Calu3 (cell line): ENCODE measurements around the gene PIPOX. TPM values are rescaled to one million over a fixed set of nuclear protein-coding genes. Genes with fewer than 3 reads are reported as not detected.

Experiments used
- BruUV-seq: library from RNA; stranded (reverse); fragments of 400-500 nt; replicated peaks from 2 replicates; lab custom pipeline; 2021; lab: Mats Ljungman, UMichigan
- CTCF ChIA-PET: fragments of 300-600 bp; sonication (Branson Sonifier 250); formaldehyde crosslinking; loops from one replicate; lab custom pipeline; 2022; ENCODE audit warnings: antibody characterized with exemption; lab: Charles Lee
- DNase-seq: peaks from one replicate; pipeline ENCODE4 v3.0.0; 2022
- H3K27ac Mint-ChIP-seq: one replicate; pipeline ENCODE4 v1.8.0; 2022; ENCODE audit warnings: mixed read lengths; ENCODE audit not compliant: unreplicated experiment
- H3K27me3 Mint-ChIP-seq: one replicate; pipeline ENCODE4 v1.8.0; 2022; ENCODE audit warnings: mixed read lengths; ENCODE audit not compliant: unreplicated experiment
- H3K36me3 Mint-ChIP-seq: one replicate; pipeline ENCODE4 v1.8.0; 2022; ENCODE audit warnings: mild to moderate bottlenecking, moderate library complexity, mixed read lengths; ENCODE audit not compliant: insufficient read depth, unreplicated experiment
- H3K4me1 Mint-ChIP-seq: one replicate; pipeline ENCODE4 v1.8.0; 2022; ENCODE audit warnings: mild to moderate bottlenecking, low read depth, mixed read lengths; ENCODE audit not compliant: unreplicated experiment
- H3K4me3 Mint-ChIP-seq: one replicate; pipeline ENCODE4 v1.8.0; 2022; ENCODE audit warnings: mild to moderate bottlenecking, low read depth, moderate library complexity, mixed read lengths; ENCODE audit not compliant: unreplicated experiment
- H3K9me3 Mint-ChIP-seq: one replicate; pipeline ENCODE4 v1.8.0; 2022; ENCODE audit warnings: low read depth, mixed read lengths; ENCODE audit not compliant: unreplicated experiment
- intact Hi-C: fragments of 100-400 bp; cut with micrococcal nuclease; formaldehyde crosslinking; loops from one replicate; pipeline ENCODE4 v1.10.0; 2022; ENCODE audit not compliant: unreplicated experiment
- total RNA-seq: library from RNA; stranded (reverse); gene quantifications from 2 replicates; pipeline ENCODE4 v1.2.3, GENCODE V29; 2022
- TF ChIP-seq, protein P1 (sequence below): fragments of 200-600 bp; IDR thresholded peaks from one replicate; pipeline ENCODE4 v1.8.0; 2022; ENCODE audit warnings: antibody characterized with exemption; ENCODE audit not compliant: unreplicated experiment

The PIPOX gene
- total RNA-seq, 1 experiment from 2014 or later, result 3.7 TPM

DNA sequence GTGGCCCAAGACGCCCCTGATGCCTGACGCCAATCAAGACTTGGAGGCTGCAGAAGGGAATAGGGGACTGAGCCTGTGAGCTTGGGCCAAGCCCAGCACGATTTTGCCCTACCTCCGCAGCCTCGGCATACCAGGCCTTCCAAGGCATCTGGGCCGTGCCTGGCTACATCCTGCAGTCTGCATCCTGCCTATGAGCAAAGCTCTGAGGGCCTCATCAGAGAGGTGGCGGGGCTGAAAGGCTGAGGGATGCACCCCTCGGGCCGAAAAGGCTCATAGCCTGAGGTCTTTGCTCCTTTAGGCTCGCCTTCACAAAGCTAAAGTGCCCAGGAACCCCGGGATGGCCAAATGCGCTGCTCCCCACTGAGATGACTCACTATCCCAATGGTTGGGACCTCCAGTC lies 39.7 kb upstream of the PIPOX start:
- H3K4me1 Mint-ChIP-seq, result no peaks in the 10 kb centered on the region
- TF ChIP-seq, protein P1, sequence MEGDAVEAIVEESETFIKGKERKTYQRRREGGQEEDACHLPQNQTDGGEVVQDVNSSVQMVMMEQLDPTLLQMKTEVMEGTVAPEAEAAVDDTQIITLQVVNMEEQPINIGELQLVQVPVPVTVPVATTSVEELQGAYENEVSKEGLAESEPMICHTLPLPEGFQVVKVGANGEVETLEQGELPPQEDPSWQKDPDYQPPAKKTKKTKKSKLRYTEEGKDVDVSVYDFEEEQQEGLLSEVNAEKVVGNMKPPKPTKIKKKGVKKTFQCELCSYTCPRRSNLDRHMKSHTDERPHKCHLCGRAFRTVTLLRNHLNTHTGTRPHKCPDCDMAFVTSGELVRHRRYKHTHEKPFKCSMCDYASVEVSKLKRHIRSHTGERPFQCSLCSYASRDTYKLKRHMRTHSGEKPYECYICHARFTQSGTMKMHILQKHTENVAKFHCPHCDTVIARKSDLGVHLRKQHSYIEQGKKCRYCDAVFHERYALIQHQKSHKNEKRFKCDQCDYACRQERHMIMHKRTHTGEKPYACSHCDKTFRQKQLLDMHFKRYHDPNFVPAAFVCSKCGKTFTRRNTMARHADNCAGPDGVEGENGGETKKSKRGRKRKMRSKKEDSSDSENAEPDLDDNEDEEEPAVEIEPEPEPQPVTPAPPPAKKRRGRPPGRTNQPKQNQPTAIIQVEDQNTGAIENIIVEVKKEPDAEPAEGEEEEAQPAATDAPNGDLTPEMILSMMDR, result no peak
- CTCF ChIA-PET, result no interaction called here

DNA sequence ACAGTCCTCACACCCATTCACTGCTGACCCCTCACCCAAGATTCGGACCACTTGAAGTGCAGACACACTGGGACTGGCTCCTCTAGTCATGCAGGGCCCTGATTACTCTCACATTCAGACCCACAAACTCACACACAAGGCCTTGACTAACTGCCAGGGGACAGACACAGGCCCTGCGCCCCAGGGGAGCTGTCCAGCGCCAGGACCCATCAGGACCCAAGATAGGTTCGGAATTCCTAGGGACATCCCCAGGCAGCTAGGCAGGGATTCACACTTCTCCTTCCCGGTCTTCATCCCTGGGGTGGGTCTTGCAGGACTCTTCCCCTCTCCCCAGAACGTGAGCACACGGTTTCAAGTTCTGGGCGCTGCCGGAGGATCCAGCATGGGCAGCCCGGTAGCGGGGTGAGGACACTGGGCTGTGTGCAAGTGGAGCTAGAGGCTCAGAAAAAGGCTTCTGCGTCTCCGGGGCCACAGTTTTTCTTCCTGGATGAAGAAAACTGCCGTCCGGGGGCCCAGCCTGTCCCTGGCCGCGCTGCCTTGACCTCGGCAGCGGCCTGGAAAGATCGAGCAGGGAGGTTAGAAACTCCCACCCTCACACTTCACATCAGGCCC lies 38.8 kb upstream of the PIPOX start:
- no peaks in the 10 kb centered on the region for H3K9me3 Mint-ChIP-seq
- TF ChIP-seq, protein P1, result no peak
- peaks cover 7% of the 10 kb centered on the region for H3K36me3 Mint-ChIP-seq
- DNase-seq, result no peak
- no peak overlapping the region for H3K27ac Mint-ChIP-seq
- no peak overlapping the region for H3K4me3 Mint-ChIP-seq
- H3K27me3 Mint-ChIP-seq, result peaks cover 96% of the 10 kb centered on the region
- H3K4me1 Mint-ChIP-seq, result no peaks in the 10 kb centered on the region
- intact Hi-C loops, result no loop called here
- BruUV-seq, result no TSS peak
- CTCF ChIA-PET, result no interaction called here

More for the DNA sequence above, 39.7 kb upstream of the PIPOX start:
- peaks cover 96% of the 10 kb centered on the region for H3K27me3 Mint-ChIP-seq
- no peak overlapping the region for H3K4me3 Mint-ChIP-seq
- intact Hi-C loops, result no loop called here
- no TSS peak for BruUV-seq
- DNase-seq, result no peak
- no peak overlapping the region for H3K27ac Mint-ChIP-seq
- no peaks in the 10 kb centered on the region for H3K9me3 Mint-ChIP-seq
- peaks cover 7% of the 10 kb centered on the region for H3K36me3 Mint-ChIP-seq

DNA sequence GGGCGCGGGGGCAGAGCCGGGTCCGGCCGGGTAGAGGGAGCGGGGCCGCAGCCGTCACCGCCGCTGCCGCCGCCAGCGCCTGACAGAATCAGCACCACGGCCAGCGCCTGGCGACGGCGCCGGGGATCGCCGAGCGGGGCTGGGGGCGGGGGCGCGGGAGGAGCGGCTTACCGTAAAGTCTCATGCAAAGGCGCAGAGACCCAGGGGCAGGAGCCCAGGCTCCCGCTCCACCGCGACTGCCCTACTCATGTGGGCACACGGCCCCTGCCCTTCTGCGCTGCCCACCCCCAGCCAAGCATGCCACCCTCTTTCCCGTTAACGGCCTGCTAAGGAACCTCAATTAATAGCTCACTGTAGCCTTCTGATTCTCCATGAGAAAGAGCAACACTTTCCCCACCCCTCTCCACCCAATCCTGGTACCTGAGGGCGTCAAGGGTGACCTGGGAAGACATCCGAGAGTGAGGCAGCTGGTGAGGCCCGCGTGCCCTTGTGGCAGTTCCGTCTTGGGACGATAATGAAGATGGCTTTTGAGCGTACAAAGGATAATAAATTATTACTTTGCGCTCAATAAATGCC lies 36.9 kb upstream of the PIPOX start, which contains the start of gene SEZ6:
Gene SEZ6 (minus strand): TSS at position 98 of the 576 bp plus-strand sequence. CDS start 164 bp downstream, outside the sequence.
- H3K27me3 Mint-ChIP-seq, result peaks cover 96% of the 10 kb centered on the region
- no peak within 1 kb of the TSS for H3K27ac Mint-ChIP-seq
- intact Hi-C loops, result no loop called here
- CTCF ChIA-PET, result no interaction called here
- BruUV-seq, result no TSS peak
- H3K36me3 Mint-ChIP-seq, result peaks cover 7% of the 10 kb centered on the region
- TF ChIP-seq, protein P1, result no peak
- no peak within 1 kb of the TSS for H3K4me3 Mint-ChIP-seq
- H3K9me3 Mint-ChIP-seq, result no peaks in the 10 kb centered on the region
- DNase-seq, result peak; percentile 69
- no peaks in the 10 kb centered on the region for H3K4me1 Mint-ChIP-seq

DNA sequence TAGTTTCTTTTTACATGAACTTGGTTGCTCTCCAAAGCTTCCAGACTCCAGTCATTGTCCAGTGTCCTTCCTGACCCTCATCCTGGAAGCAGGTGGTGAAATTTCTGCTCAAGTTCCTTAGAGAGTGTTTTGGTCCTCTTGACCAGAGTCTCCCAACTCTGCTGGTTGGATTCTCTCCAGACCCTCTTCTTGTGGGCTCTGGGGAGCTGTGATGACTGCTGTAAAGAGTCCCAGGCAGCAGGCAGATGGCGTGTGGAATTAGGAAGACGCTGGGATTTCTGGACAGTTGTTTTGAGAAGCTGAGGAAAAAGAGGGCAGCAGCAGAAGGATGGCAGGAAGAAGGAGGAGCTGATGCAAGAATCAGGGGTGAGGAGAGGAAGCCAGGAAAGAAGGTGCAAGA lies 35.5 kb upstream of the PIPOX start:
- TF ChIP-seq, protein P1, result no peak
- no peak overlapping the region for H3K27ac Mint-ChIP-seq
- CTCF ChIA-PET, result no interaction called here
- no TSS peak for BruUV-seq
- peaks cover 7% of the 10 kb centered on the region for H3K36me3 Mint-ChIP-seq
- H3K9me3 Mint-ChIP-seq, result no peaks in the 10 kb centered on the region
- no peak overlapping the region for H3K4me3 Mint-ChIP-seq
- intact Hi-C loops, result no loop called here
- H3K4me1 Mint-ChIP-seq, result no peaks in the 10 kb centered on the region
- peaks cover 96% of the 10 kb centered on the region for H3K27me3 Mint-ChIP-seq
- DNase-seq, result no peak
